ENCODE data around the gene ALG11.
A peak's percentile ranks its signal among the peaks of the same experiment; 100 is the strongest.
"Not testable (repeated sequence)": the region's sequence is repeated elsewhere in the genome, so short reads cannot be mapped to it uniquely, and the experiment has no call there.

ALG11 gene, protein sequence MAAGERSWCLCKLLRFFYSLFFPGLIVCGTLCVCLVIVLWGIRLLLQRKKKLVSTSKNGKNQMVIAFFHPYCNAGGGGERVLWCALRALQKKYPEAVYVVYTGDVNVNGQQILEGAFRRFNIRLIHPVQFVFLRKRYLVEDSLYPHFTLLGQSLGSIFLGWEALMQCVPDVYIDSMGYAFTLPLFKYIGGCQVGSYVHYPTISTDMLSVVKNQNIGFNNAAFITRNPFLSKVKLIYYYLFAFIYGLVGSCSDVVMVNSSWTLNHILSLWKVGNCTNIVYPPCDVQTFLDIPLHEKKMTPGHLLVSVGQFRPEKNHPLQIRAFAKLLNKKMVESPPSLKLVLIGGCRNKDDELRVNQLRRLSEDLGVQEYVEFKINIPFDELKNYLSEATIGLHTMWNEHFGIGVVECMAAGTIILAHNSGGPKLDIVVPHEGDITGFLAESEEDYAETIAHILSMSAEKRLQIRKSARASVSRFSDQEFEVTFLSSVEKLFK

DNA sequence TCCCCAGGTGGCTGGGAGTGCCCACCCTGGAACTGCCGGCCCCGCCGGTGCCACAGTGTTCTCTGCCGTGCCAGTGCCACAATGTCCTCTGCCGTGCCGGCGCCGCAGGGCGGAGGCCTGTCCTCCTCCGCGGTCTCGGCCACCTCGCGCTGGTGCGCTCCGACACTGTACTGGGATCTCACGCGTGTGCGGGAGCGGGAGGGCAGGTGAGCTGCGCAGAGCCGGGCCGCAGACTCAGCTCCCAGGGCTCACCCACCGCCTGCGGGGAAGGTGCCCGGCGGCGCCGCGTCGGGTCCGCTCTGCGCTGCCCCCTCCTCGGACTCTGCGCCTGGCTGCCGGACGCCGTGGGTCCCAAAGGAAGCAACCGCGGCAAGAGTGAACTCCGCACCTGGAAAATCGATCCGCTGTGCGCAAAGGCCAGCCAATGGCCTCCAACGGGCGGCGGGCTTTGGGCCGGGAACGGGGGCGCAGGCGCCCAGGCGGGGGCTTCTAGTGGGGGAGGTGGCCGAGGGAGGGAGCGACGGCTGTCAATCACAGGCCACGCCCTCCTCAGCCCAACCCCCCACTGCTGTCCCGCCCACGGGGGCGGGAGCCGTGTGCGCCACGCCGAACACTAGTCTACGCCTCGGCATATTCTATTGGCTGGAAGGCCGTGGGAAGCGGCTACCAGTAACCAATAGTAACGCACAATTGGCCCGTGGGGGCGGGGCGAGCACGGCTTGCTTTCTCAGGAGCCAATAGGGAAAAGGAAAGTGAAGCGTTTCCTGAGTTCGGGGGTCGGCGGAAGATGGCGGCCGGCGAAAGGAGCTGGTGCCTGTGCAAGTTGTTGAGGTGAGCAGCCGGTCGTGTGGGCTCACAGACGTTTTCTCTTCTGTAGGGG is at the start of gene ALG11:
Gene ALG11 (plus strand): TSS at position 767 of the 880 bp plus-strand sequence. CDS start 21 bp downstream, at position 788.
- DNase-seq, result peak; percentile 100

DNA sequence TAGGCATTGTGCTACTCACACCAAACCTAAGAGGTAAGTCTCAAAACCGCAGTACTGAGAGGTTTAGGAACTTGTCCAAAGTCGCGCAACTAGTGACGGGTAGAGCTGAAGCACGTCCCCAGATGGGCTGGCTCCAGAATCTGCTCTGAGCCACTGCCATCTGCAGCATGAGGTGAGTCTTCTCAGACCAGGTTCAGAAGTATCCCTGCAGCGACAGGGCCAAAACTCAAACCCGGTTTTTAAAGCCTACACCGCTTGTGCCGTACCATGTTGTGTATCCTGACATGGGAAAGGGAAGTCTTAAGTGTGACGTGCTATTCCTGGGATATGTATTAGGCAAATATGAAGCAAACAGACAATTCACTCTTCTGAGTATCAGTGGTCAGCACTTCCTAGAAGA is 46.0 kb upstream of the ALG11 start:
- DNase-seq, result no peak

- no peak for DNase-seq
Observed at GRCh38 chr13:51967482-51968446, 44.4 kb upstream of the ALG11 start.

DNA sequence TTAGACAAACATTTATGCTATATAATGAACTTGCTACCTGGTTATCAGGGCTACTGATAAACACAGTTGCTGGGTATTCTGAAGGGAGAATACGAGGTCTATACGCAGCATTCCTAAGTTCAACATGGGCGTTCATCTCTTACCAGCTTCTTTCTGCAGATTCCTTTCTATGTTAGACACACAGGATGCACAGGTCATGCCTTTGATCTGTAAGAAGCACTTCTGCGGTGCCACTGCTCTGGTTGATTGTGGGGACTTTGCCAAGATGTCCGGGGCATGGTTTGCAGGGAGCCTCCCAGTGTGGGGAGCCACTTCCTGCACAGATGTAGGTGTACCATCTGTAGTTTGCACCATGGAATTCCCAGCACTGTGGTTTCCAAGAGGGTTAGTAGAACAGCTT is 41.8 kb upstream of the ALG11 start:
- peak; percentile 8 for DNase-seq

DNA sequence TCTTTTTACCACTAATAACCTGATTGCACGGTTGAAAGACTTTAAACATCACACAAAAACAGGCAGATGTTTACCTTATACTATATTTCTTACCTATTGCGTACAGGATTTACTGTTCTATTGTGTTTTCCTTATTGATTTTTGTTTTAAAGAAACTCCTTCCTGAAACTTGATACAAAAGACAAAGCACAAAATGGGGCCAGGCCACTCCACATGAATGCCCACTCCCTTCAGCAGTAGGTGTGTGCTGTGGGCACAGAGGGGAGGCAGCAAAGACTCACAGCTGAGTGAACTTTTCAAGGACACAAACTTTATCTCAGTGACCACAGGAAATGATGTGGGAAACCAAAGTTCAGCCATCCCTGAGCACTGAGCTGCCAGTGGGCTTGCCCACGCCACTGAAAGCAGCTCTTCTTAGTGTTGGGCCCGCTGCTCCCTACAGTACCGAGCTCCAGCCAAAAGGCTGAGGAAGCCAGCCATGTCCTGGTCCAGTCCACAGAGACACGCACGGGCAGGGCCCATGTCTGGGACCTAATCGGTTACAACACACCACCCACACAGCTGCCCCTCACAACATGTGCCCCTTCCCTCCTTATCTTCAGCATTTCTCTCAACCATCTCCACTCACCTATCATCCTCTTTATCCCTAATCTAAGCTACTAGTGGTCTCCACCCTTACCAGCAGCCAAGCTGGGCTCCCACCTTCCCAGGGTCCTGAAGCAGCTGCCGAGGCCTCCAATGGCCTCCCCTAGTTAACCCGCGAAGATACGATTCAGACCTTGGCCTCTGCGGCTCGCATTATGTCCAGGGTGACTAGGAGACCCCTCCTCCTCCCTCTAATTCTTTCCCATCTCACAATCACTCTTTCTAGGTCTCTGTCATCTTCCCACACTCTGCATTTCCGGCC is 40.4 kb upstream of the ALG11 start:
- no peak for DNase-seq

- no peak for DNase-seq
Observed at GRCh38 chr13:51974482-51974881, 37.7 kb upstream of the ALG11 start.

DNA sequence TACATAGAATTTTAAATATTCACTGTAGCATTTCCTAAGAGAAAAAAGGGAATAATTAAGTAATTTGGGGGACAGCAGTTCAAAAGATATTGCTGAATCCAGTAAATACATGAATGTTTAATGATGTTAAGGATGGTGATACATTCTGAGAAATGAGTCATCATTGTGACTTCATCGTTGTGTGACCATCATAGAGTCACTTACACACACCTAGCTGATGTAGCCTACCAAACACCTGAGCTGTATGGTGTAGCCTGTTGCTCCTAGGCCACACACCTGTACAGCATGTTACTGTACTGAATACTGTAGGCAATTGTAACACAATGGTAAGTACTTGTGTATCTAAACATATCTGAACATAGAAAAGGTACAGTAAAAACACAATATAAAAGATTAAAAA is 35.8 kb upstream of the ALG11 start:
- DNase-seq, result no peak

DNA sequence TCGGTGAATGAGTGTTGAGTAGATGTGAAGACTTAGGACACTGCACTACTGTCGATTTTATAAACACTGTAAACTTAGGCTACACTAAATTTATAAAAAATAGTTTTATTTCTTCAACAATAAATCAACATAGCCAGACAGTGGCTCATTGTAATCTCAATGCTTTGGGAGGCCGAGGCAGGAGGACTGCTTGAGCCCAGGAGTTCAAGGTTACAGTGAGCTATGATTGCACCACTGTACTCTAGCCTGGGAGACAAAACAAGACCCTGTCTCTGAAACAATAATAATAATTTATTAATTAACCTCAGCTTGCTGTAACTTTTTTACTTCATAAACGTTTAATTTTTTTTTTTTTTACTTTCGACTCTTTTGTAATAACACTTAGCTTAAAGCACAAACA is 35.3 kb upstream of the ALG11 start:
- DNase-seq, result no peak

GRCh38 chr13:51977625-51978024 is 34.6 kb upstream of the ALG11 start:
- DNase-seq, result no peak

- no peak for DNase-seq
Observed at GRCh38 chr13:51978796-51979556, 33.2 kb upstream of the ALG11 start.

DNA sequence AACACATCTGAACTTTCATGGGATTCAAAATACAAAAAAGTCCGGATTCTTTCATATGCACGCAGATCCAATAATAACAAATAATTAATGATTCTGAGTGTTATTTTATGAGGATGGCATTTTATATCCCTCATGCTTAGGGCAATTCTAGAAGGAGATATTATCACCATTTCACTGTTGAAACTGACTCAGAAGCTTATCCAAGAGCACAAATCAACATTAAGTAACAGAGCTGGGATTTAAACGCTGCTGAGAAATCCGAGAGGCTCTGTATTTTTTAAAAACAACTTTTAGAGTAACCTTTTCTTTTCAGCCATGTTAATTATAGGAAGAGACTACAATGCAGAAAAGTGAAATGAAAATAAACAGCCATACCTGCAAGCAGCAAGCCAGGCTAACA is 31.3 kb upstream of the ALG11 start:
- DNase-seq, result no peak

GRCh38 chr13:51981355-51981754 is 30.8 kb upstream of the ALG11 start:
- DNase-seq, result no peak

GRCh38 chr13:51983292-51983691 is 28.9 kb upstream of the ALG11 start:
- DNase-seq, result not testable (repeated sequence)

GRCh38 chr13:51984904-51985303 is 27.3 kb upstream of the ALG11 start:
- not testable (repeated sequence) for DNase-seq

DNA sequence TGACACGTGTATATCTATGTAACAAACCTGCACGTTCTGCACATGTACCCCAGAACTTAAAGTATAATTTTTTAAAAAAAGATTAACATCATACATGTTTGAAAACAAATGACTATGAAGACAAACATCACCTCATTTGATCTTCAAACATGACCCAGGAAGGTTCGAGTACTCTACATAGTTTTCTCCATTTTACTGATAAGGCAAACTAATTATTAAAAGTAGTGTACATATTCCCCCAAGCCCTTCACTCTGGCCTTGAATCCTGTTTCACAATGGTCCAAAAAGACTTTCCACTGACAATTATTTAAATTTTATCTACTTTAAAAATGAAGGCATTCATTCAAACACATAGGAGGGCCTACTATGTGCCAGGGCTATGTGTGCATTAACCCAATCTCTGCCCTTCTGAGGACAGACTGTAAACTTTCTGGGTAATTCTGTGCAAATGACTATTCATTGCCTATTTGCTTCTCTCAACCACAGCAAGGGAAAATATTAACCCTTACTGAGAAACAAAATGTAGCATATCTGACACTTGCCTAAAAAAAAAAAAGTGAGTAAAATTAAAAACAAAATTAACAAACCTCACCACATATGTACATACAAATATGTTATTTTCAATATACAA is 23.1 kb upstream of the ALG11 start:
- no peak for DNase-seq

DNA sequence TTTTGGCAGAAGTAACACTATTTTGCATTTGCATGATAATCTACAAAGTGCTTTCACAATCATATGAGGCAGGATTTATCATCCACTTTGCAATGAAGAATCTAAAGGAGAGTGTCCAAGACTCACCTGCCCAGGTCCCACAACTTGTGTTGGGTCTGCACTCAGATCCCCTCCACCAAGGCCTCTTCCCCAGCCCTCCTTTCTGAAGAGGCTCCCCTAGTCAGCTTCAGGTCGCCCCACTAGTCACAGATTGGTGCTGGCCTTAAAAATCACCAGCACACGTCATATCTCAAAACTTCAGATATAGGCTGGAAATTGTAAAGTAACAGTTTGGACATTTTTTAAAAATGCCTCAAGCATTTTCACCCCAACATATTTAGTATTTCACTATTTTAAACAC is 18.5 kb upstream of the ALG11 start:
- DNase-seq, result no peak

DNA sequence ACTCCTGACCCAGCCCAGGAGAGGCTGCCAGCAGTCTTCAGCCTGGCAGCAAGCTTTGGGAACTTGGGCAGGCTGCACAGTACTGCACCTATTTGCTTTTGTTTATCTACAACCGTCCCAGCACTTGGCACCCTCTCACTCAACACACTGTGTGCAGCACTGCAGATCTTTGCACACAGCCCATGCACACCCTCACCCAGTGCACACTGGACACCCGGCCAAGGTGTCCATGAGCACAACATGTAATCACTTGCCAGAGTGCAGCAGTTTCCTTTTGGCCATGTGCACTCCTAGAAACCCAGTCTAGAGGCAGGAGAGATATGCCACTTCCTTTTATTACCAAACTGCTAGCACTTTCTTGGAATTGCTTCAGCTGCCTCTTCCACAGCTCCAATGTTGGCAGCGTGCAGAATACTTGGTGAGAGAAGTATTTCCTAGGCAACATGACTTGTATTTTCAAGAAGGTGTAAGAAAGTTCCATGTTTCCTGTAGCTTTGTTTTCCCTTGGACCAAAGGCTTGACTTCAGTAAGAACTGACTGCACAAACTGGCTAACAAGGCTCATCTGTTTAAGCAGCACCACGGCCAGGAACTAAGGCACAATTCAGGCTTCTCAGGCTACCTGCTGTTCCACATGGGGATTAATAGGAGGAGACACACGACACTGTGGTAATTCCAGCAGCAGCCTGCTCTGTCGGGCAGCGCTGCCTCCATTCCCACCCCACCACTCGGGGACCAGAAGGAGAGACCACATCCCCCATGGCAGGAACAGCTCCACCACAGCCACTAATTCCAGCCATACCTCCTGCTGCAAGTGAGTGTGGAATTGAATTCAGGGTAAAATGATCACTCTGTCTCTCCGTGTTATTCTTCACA is 16.3 kb upstream of the ALG11 start:
- no peak for DNase-seq

DNA sequence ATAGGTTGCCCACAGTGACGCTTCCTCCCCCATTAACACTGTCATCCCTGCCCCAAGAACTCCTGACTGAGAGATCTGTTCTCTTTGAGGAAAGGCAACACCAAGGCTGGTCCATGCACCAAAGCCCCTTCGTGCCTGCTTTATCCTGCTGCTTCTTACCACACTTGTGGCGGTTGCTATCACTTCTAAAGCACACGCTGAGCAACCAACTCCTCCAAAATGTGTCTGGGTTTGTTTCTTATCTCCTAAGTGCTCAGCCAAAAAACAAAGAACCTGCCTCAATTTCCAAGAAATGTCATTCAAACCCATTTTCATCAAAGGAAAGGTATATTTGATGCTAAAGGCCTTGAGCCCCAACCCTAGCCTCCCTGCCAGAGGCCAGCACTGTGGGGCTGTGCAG is 15.6 kb upstream of the ALG11 start:
- DNase-seq, result no peak

DNA sequence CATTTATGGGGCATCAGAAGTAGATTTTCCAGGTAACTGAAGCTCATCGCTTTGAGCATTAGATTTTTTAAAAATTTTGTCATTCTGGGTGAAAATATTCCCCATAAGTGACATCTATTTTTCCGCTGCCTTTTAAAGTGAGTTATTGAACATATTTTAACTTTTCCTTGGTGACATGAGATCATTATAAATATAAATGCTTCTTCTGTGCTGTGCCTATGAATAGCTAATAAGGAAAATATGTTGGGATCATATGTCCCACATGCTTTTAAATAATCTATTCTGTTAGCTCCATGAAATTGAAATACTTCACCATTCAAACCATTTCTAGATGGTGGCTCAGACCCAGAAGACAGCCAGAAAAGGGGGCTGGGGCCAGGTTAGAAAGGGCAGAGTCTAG is 15.0 kb upstream of the ALG11 start:
- DNase-seq, result no peak
